ENCODE measurements around the gene FRS2. TPM values are rescaled to one million over a fixed set of nuclear protein-coding genes. Genes with fewer than 3 reads are reported as not detected.

The FRS2 gene
- total RNA-seq, 1 experiment from 2014 or later = 33.7 TPM

DNA sequence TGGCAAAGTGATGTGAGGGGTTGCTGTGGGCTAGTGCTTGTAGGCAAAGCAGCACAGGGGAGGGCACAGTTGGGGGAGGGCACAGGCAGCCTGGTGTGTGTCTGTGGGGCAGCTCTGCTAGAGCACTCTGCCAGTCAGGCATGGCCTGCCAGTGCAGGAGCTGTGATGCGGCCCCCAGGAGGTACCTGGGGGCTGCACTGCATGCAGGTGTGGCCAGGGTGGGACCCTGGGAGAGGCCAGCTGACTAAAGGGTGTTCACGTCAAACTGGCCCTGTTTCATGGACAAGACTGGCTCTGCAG lies 54.1 kb downstream of the FRS2 start:
- Mint-ChIP-seq H3K27me3 (ENCODE audit: low read depth) (no peaks in the 10 kb centered on the region), H3K4me1 (peaks cover 3 to 8% of the 10 kb centered on the region in 2 experiments; a peak in 3 of 4 replicates), H3K4me3 (no peak overlapping the region), H3K36me3 (ENCODE audit: insufficient read depth in 1 of 3, low read depth in 3 of 3) (peaks cover 0 to 34% (median 11%) of the 10 kb centered on the region in 3 experiments; a peak in 5 of 7 replicates), H3K27ac (peak overlapping the region; percentile 16 to 93 (median 44); a peak in 4 of 7 replicates), H3K9me3 (peaks cover 23 to 28% of the 10 kb centered on the region in 2 experiments)
- H3K9me3 ChIP-seq (ENCODE audit: control insufficient read depth, low read depth, low read length) = no peaks in the 10 kb centered on the region
- no peak overlapping the region for H4K91ac ChIP-seq (ENCODE audit: insufficient read length, low read depth, low read length)
- no peak overlapping the region for H2AK5ac ChIP-seq (ENCODE audit: insufficient read length, low read length)
- H2BK12ac ChIP-seq (ENCODE audit: insufficient read length, low read depth, low read length) = no peak overlapping the region
- H3K79me2 ChIP-seq (ENCODE audit: insufficient read depth, low read length) = peaks cover 15% of the 10 kb centered on the region; the same call in 1 of the 2 replicates
- no peaks in the 10 kb centered on the region for H3K27me3 ChIP-seq (ENCODE audit: insufficient read depth, low read length)
- H2BK120ac ChIP-seq (ENCODE audit: low read depth, low read length, poor library complexity, severe bottlenecking) = no peak overlapping the region
- peaks cover 5% of the 10 kb centered on the region for H3K79me1 ChIP-seq (ENCODE audit: insufficient read depth, low read depth, low read length, poor library complexity, severe bottlenecking)
- no peaks in the 10 kb centered on the region for H4K20me1 ChIP-seq (ENCODE audit: control insufficient read depth, insufficient read depth, insufficient read length)
- no peak overlapping the region for H3T11ph ChIP-seq (ENCODE audit: low read length)
- H3K9ac ChIP-seq (ENCODE audit: extremely low read depth, insufficient read length, low read length) = no peak overlapping the region
- H2BK15ac ChIP-seq (ENCODE audit: low read depth, low read length) = no peak overlapping the region
- no peak for DNase-seq
- no peak for TF ChIP-seq CTCF (conservative IDR thresholded peaks at IDR 0.05)
- no peak overlapping the region for H2AFZ ChIP-seq (ENCODE audit: low read length)
- H2BK5ac ChIP-seq (ENCODE audit: insufficient read length, low read length) = no peak overlapping the region
- no peak overlapping the region for H3K4me2 ChIP-seq (ENCODE audit: insufficient read depth, insufficient read length, low read length)
- no peak overlapping the region for H3K56ac ChIP-seq (ENCODE audit: insufficient read length, low read depth, low read length)
- H2BK20ac ChIP-seq (ENCODE audit: low read depth, low read length, poor library complexity, severe bottlenecking) = no peak overlapping the region
- no CpG with 5 or more reads among the region's 2 CpGs for WGBS (ENCODE audit: extremely low coverage, insufficient read length, low lambda C conversion rate)
- no peak overlapping the region for H4K5ac ChIP-seq (ENCODE audit: insufficient read length, low read depth, low read length)
- H3K4me1 ChIP-seq (ENCODE audit: insufficient read depth, low read length) = no peaks in the 10 kb centered on the region
- no peaks in the 10 kb centered on the region for H3K23me2 ChIP-seq (ENCODE audit: insufficient read length, low read depth, low read length, poor library complexity, severe bottlenecking)
- H4K8ac ChIP-seq (replicated peaks; ENCODE audit: insufficient read length, low read depth, low read length) = no peak overlapping the region
- H3K23ac ChIP-seq (ENCODE audit: insufficient read length, low read depth, low read length) = no peak overlapping the region
- no peak overlapping the region for H3K18ac ChIP-seq (ENCODE audit: insufficient read length, low read depth, low read length)
- H3K27ac ChIP-seq (ENCODE audit: insufficient read length, low read depth, low read length) = no peak overlapping the region
- H3K14ac ChIP-seq (ENCODE audit: insufficient read depth, low read length) = no peak overlapping the region
- no peak overlapping the region for H3K4ac ChIP-seq (ENCODE audit: low read depth, low read length)
